PC-3 (cell line): ENCODE data around the gene CHMP5. TPM values are rescaled to one million over a fixed set of nuclear protein-coding genes. Genes with fewer than 3 reads are reported as not detected.
A peak's percentile ranks its signal among the peaks of the same experiment; 100 is the strongest.

Source experiments
- ATAC-seq: fragments of 200-7000 bp; cut with Tn5 transposase; 2 replicates; pipeline ENCODE4 v1.9.1; 2020; ENCODE audit warnings: mild to moderate bottlenecking, moderate library complexity
- BruUV-seq: library from RNA; stranded (reverse); fragments of 400-500 nt; replicated peaks from 2 replicates; lab custom pipeline; 2021; lab: Mats Ljungman, UMichigan
- CTCF ChIA-PET: fragments of 300-600 bp; sonication (Branson Sonifier 250); formaldehyde crosslinking; loops from one replicate; lab custom pipeline; 2022; ENCODE audit warnings: antibody characterized with exemption; lab: Charles Lee
- POLR2A ChIA-PET: fragments of 300-600 bp; sonication (Branson Sonifier 250); formaldehyde crosslinking; loops from one replicate; lab custom pipeline; 2022; ENCODE audit warnings: antibody characterized with exemption; ENCODE audit not compliant: unreplicated experiment; lab: Charles Lee
- DNase-seq: peaks from one replicate; pipeline ENCODE4 v3.0.0-alpha.2; 2015
- H2AFZ ChIP-seq: fragments of 300-600 bp; sonication (generic); 2 replicates; pipeline ENCODE4 v1.6.0; 2016; ENCODE audit warnings: antibody characterized with exemption, low read length
- H3F3A ChIP-seq: fragments of 300-600 bp; sonication (generic); one replicate; pipeline ENCODE4 v1.6.0; 2017; ENCODE audit warnings: antibody characterized with exemption, low read length, control low read depth, mild to moderate bottlenecking; ENCODE audit not compliant: unreplicated experiment
- H3K27ac ChIP-seq: fragments of 300-600 bp; sonication (generic); 2 replicates; pipeline ENCODE4 v1.5.1; 2016; ENCODE audit warnings: mild to moderate bottlenecking, low read length
- H3K27me3 ChIP-seq: fragments of 300-600 bp; sonication (generic); 2 replicates; pipeline ENCODE4 v1.6.1; 2016; ENCODE audit warnings: low read length, mixed read lengths
- H3K36me3 ChIP-seq: fragments of 300-600 bp; sonication (generic); 2 replicates; pipeline ENCODE4 v1.6.1; 2016; ENCODE audit warnings: low read depth, mixed run types, low read length, mixed read lengths
- H3K4me1 ChIP-seq: fragments of 300-600 bp; sonication (generic); 2 replicates; pipeline ENCODE4 v1.5.1; 2016; ENCODE audit warnings: low read length; ENCODE audit not compliant: insufficient read depth
- H3K4me2 ChIP-seq: fragments of 300-600 bp; sonication (generic); 2 replicates; pipeline ENCODE4 v1.6.0; 2016; ENCODE audit warnings: low read length
- H3K4me3 ChIP-seq: fragments of 300-600 bp; sonication (generic); 2 replicates; pipeline ENCODE4 v1.5.1; 2016; ENCODE audit warnings: mild to moderate bottlenecking, low read length, mixed read lengths
- H3K79me2 ChIP-seq: fragments of 300-600 bp; sonication (generic); 2 replicates; pipeline ENCODE4 v1.6.1; 2017; ENCODE audit warnings: low read length, mixed read lengths
- H3K9ac ChIP-seq: fragments of 300-600 bp; sonication (generic); 2 replicates; pipeline ENCODE4 v1.6.0; 2016; ENCODE audit warnings: mild to moderate bottlenecking, low read length
- H3K9me2 ChIP-seq: fragments of 300-600 bp; sonication (generic); replicated peaks from 2 replicates; pipeline ENCODE4 v1.6.1; 2016; ENCODE audit warnings: mixed run types, low read length, mixed read lengths
- H3K9me3 ChIP-seq: fragments of 300-600 bp; sonication (generic); 2 replicates; pipeline ENCODE4 v1.6.1; 2016; ENCODE audit warnings: low read length, mixed read lengths
- H4K20me1 ChIP-seq: fragments of 300-600 bp; sonication (generic); 2 replicates; pipeline ENCODE4 v1.6.1; 2016; ENCODE audit warnings: low read length, mixed read lengths
- CTCF ChIP-seq: fragments of 300-600 bp; sonication (generic); conservative IDR thresholded peaks from 2 replicates; pipeline ENCODE4 v1.5.1; 2017; ENCODE audit warnings: antibody characterized with exemption, low read depth, mild to moderate bottlenecking, low read length
- EZH2 ChIP-seq: fragments of 300-600 bp; sonication (generic); IDR thresholded peaks from one replicate; pipeline ENCODE4 v1.6.1; 2017; ENCODE audit warnings: antibody characterized with exemption, mild to moderate bottlenecking, low read length; ENCODE audit not compliant: unreplicated experiment
- EZH2phosphoT487 ChIP-seq: fragments of 300-600 bp; sonication (generic); IDR thresholded peaks from 2 replicates; pipeline ENCODE4 v1.6.1; 2018; ENCODE audit warnings: mild to moderate bottlenecking, antibody characterized with exemption, low read length, borderline replicate concordance
- intact Hi-C: fragments of 100-400 bp; cut with micrococcal nuclease; formaldehyde crosslinking; loops from 2 replicates; pipeline ENCODE4 v1.9.0; 2023
- total RNA-seq: library from RNA; depleted of rRNA; stranded (reverse); fragments of >200 nt; gene quantifications from 2 replicates; pipeline ENCODE4 v1.2.3, GENCODE V29; 2014

Gene CHMP5
- total RNA-seq, 1 experiment from 2014 or later = 65.0 TPM

GRCh38 chr9:33232815-33233214, 32.0 kb upstream of the CHMP5 start:
- Histone ChIP-seq H3K4me2 (no peak overlapping the region), H3K79me2 (no peaks in the 10 kb centered on the region), H4K20me1 (no peaks in the 10 kb centered on the region), H3K9me3 (no peaks in the 10 kb centered on the region), H3K9ac (peak overlapping the region; percentile 85), H3F3A (no peaks in the 10 kb centered on the region), H2AFZ (no peak overlapping the region), H3K4me3 (no peak overlapping the region), H3K27me3 (no peaks in the 10 kb centered on the region), H3K36me3 (no peaks in the 10 kb centered on the region), H3K4me1 (peaks cover 55% of the 10 kb centered on the region), H3K9me2 (no peaks in the 10 kb centered on the region), H3K27ac (peak overlapping the region; percentile 98)
- ChIA-PET CTCF (no interaction called here), POLR2A (no interaction called here)
- TF ChIP-seq EZH2phosphoT487 (no peak), CTCF (no peak), EZH2 (no peak)
- DNase-seq = peak; percentile 45
- ATAC-seq = no peak
- intact Hi-C loops = no loop called here
- BruUV-seq = no TSS peak

DNA sequence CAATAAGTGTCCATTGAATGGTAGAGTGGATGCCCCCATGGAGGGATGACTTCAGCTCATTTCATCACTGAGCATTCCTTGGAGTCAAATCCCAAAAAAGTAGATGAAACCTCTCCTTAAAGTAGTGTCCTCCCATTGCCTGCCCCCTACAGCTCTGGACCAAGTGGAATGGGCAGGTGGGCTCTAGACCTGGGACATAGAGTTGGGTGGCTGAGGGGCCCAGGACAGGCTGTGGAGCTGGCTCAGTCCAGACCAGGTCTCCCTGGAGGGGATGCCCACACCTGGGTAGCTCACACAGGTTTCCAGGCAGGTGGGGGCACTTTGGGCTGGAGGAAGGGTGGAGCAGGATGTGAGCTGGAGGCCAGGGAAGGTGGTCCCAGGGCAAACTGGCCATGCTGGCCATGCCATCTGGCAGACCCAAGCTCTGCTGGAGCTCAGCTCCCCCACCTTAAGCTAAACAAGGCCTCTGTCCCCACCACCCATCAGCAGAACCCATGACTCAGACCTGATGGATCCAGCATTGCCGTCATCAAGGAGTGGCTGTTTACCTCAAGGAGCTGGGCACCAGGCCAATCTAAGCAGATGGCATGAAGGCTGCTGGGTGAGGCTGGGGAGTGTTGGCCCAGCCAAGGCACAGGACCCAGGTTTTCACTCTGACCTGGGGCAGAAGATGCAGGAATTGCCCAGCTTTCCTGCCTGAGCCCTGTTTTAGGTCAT, 31.1 kb upstream of the CHMP5 start:
- H3K36me3 ChIP-seq = no peaks in the 10 kb centered on the region
- no peaks in the 10 kb centered on the region for H3F3A ChIP-seq
- CTCF ChIA-PET = interaction anchor here (1.6 kb wide), 1 partner anchor 219 kb away, joined by 3 read pairs; no protein-coding TSS in a partner anchor
- TF ChIP-seq EZH2phosphoT487 (no peak), EZH2 (no peak), CTCF (no peak)
- H3K27me3 ChIP-seq = no peaks in the 10 kb centered on the region
- no peaks in the 10 kb centered on the region for H3K9me2 ChIP-seq
- H3K4me1 ChIP-seq = peaks cover 53% of the 10 kb centered on the region
- peak overlapping the region; percentile 40 for H3K4me2 ChIP-seq
- no peaks in the 10 kb centered on the region for H3K9me3 ChIP-seq
- H3K79me2 ChIP-seq = no peaks in the 10 kb centered on the region
- H3K4me3 ChIP-seq = no peak overlapping the region
- BruUV-seq = no TSS peak
- H2AFZ ChIP-seq = no peak overlapping the region
- peak overlapping the region; percentile 93 for H3K9ac ChIP-seq
- H4K20me1 ChIP-seq = no peaks in the 10 kb centered on the region
- peak; percentile 81 for ATAC-seq
- peak overlapping the region; percentile 98 for H3K27ac ChIP-seq
- peak; percentile 97 for DNase-seq
- intact Hi-C loops = loop anchor here (2.0 kb wide), 1 partner anchor 31 kb away; the partner anchor contains the start of genes BAG1 and CHMP5
- POLR2A ChIA-PET = no interaction called here
